ENCODE measurements around the gene PTPRK. TPM values are rescaled to one million over a fixed set of nuclear protein-coding genes. Genes with fewer than 3 reads are reported as not detected.

The PTPRK gene
- total and polyA plus RNA-seq, 8 donors = 57.0 to 90.4 (median 78.6) TPM

GRCh38 chr6:127937747-127938146 is 582.7 kb downstream of the PTPRK start:
- Histone ChIP-seq H3K4me3 (no peak overlapping the region), H3K27ac (no peak overlapping the region), H3K36me3 (no peaks in the 10 kb centered on the region), H3K4me1 (peaks cover 0 to 3% of the 10 kb centered on the region in 2 donors), H3K27me3 (no peaks in the 10 kb centered on the region), H3K9me3 (peaks cover 3 to 8% of the 10 kb centered on the region in 2 donors)
- TF ChIP-seq, protein P1, sequence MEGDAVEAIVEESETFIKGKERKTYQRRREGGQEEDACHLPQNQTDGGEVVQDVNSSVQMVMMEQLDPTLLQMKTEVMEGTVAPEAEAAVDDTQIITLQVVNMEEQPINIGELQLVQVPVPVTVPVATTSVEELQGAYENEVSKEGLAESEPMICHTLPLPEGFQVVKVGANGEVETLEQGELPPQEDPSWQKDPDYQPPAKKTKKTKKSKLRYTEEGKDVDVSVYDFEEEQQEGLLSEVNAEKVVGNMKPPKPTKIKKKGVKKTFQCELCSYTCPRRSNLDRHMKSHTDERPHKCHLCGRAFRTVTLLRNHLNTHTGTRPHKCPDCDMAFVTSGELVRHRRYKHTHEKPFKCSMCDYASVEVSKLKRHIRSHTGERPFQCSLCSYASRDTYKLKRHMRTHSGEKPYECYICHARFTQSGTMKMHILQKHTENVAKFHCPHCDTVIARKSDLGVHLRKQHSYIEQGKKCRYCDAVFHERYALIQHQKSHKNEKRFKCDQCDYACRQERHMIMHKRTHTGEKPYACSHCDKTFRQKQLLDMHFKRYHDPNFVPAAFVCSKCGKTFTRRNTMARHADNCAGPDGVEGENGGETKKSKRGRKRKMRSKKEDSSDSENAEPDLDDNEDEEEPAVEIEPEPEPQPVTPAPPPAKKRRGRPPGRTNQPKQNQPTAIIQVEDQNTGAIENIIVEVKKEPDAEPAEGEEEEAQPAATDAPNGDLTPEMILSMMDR (IDR thresholded peaks at IDR 0.05) = no peak
- intact Hi-C loops (cut with DNase I) = no loop called here
- ATAC-seq = no peak
- DNase-seq = no peak

- peaks cover 5 to 14% of the 10 kb centered on the region in 2 donors for H3K9me3 ChIP-seq
- H3K36me3 ChIP-seq = no peaks in the 10 kb centered on the region
- ATAC-seq (no peak), DNase-seq (no peak)
- TF ChIP-seq, protein P1 (IDR thresholded peaks at IDR 0.05) = no peak
- no peak overlapping the region for H3K4me3 ChIP-seq
- no peaks in the 10 kb centered on the region for H3K27me3 ChIP-seq
- H3K4me1 ChIP-seq = peaks cover 0 to 3% of the 10 kb centered on the region in 2 donors
- H3K27ac ChIP-seq = no peak overlapping the region
- intact Hi-C loops (cut with DNase I) = no loop called here
Measured at GRCh38 chr6:127937102-127937501, 583.3 kb downstream of the PTPRK start.

- no peak overlapping the region for H3K4me3 ChIP-seq
- peaks cover 5 to 14% of the 10 kb centered on the region in 2 donors for H3K9me3 ChIP-seq
- TF ChIP-seq, protein P1 (IDR thresholded peaks at IDR 0.05) = no peak
- H3K4me1 ChIP-seq = peaks cover 0 to 1% of the 10 kb centered on the region in 2 donors
- H3K27ac ChIP-seq = no peak overlapping the region
- intact Hi-C loops (cut with DNase I) = no loop called here
- H3K36me3 ChIP-seq = no peaks in the 10 kb centered on the region
- ATAC-seq (no peak), DNase-seq (no peak)
- no peaks in the 10 kb centered on the region for H3K27me3 ChIP-seq
Measured at GRCh38 chr6:127934956-127935355, 585.4 kb downstream of the PTPRK start.

- peaks cover 5 to 14% of the 10 kb centered on the region in 2 donors for H3K9me3 ChIP-seq
- no peak overlapping the region for H3K4me3 ChIP-seq
- no peaks in the 10 kb centered on the region for H3K4me1 ChIP-seq
- ATAC-seq (no peak), DNase-seq (no peak)
- TF ChIP-seq, protein P1 (IDR thresholded peaks at IDR 0.05) = no peak
- no peaks in the 10 kb centered on the region for H3K36me3 ChIP-seq
- intact Hi-C loops (cut with DNase I) = no loop called here
- H3K27me3 ChIP-seq = no peaks in the 10 kb centered on the region
- H3K27ac ChIP-seq = peak overlapping the region in 1 of 2 donors; percentile 8
Measured at GRCh38 chr6:127933852-127934840, 586.3 kb downstream of the PTPRK start.

GRCh38 chr6:127933137-127933536 is 587.3 kb downstream of the PTPRK start:
- Histone ChIP-seq H3K4me3 (no peak overlapping the region), H3K27ac (no peak overlapping the region), H3K27me3 (no peaks in the 10 kb centered on the region), H3K36me3 (no peaks in the 10 kb centered on the region), H3K9me3 (peaks cover 5 to 18% of the 10 kb centered on the region in 2 donors), H3K4me1 (no peaks in the 10 kb centered on the region)
- TF ChIP-seq, protein P1 (IDR thresholded peaks at IDR 0.05) = no peak
- ATAC-seq = no peak
- intact Hi-C loops (cut with DNase I) = no loop called here
- no peak for DNase-seq

Data from left lung (tissue), 10 donors.